GM21528 (cell line): ENCODE results near the gene KPNA1.
"Not testable (repeated sequence)": the region's sequence is repeated elsewhere in the genome, so short reads cannot be mapped to it uniquely, and the experiment has no call there.

ENCODE experiments used
- ATAC-seq: cut with Tn5 transposase; IDR thresholded peaks from one replicate; pipeline ENCODE4 v1.9.1; 2021; ENCODE audit warnings: mild to moderate bottlenecking, moderate library complexity; ENCODE audit not compliant: unreplicated experiment, low FRiP score

KPNA1 gene

DNA sequence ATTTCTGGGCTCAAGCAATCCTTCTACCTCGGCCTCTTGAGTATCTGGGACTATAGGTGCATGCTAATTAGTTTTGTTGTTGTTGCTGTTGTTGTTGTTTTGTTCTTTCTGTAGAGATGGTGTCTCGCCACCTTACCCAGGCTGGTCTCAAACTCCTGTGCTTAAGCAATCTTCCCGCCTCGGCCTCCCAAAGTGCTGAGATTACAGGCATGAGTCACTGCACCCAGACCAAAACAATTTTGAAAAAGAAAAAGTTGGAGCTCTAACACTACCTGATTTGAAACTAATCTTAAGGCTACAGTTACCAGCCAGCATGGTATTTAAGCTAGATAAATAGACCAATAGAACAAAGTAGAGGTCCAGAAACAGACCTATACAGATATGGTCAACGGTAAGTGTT lies 29.8 kb downstream of the KPNA1 start:
- ATAC-seq, result no peak

DNA sequence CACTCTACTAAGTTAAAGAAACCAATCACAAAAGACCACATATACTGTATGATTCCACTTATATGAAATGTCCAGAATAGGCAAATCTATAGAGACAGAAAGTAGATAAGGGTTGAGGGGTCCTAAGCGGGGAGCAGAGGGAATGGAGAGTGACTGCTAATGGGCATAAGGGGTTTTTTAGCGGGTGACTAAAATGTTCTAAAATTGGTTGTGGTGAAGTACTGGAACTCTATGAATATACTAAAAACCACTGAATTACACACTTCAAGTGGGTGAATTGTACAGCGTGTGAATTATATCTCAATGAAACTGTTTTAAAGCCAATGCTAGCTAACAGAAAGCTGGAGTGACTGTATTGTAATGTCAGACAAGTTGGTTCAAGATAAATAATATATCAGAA lies 33.3 kb downstream of the KPNA1 start:
- no peak for ATAC-seq

DNA sequence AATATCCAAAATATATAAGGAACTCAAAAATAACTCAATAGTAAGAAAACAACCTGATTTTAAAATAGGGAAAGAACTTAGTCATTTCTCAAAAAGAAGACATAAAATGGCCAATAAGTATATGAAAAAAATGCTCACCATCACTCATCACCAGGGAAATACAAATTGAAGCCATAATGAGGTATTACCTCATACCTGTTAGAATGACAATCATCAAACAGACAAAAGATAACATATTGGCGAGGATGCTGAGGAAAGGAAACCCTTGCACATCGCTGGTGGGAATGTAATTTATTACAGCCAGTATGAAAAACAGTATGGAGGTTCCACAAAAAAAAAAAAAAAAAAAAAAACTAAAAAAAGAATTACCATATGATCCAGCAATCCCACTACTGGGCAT lies 38.2 kb downstream of the KPNA1 start:
- no peak for ATAC-seq

DNA sequence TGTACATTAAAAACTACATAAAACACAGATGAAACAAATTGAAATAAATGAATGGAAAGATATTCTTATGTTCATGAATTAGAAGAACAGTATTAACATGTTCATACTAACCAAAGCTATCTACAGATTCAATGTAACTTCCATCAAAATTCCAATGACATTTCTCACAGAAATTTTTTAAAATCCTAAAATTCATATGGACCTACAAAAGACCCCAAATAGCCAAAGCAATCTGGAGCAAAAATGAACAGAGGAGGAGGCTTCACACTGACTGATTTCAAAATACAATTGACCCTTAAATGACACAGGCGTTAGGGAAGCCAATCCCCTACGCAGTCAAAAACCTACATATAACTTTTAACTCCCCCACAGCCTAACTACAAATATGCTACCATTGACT lies 39.4 kb downstream of the KPNA1 start:
- no peak for ATAC-seq

DNA sequence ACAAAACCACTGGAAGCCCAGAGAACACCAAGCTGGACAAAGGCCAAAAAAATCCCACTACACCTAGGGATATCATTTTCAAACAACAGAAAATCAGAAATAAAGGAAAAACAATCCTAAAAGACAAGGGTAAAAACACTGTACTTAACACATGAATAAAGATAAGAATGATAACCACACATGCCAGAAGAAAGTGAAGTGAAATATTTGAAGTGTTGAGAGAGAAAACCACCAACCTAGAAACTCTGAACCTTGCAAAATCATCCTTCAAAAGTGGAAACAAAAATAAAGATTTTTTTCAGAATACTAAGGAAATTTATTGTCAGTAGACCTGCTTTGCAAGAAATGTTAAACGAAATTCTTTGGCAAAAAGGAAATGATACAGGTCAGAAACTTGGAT lies 45.1 kb downstream of the KPNA1 start:
- no peak for ATAC-seq

DNA sequence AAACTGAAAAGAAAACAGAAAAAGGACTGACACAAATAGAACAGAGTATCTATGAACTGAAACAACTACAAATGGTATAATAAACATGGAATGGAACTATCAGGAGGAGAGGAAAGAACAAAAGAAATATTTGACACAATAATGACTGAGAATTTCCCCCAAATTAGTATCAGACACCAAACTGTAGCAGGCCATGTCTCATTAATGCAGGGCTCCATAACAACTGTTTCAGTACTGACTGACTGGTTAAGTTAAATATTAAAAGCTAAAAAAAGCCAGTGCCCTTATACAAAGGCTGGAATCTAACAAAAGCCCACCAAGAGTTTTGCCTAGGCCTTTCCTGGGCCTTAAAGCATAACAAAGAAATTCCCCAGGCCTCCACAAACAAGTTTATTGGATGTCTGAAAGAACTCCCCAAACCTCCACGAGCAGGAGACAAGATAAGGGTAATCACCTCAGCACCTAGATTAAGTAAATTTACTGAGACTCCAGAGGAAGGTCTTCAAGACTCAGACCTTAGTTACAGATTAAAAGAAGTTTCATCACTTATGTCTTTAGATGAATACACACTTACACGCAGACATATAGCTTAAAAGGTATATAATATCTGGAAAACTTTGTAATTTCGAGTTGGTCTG lies 45.7 kb downstream of the KPNA1 start:
- ATAC-seq, result peak; percentile 63

DNA sequence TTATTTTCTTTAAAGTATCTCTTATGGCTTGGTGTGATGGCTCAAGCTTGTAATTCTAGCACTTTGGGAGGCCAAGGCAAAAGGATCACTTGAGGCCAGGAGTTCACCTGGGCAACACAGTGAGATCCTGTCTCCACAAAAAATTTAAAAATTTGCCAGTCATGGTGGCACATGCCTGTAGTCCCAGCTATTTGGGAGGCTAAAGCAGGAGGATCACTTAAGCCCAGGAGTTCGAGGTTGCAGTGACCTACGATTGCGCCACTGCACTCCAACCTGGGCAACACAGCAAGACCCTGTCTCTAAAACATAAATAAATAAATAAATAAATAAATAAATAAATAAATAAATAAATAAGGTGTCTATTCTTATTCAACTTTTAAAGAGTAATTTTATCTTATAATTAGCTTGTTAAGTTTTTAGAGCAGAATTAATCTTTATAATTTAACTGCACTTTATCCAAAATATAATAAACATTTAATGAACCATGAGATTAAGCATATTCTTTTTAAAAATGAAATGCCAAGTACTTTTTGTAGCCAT lies 48.0 kb downstream of the KPNA1 start:
- no peak for ATAC-seq

DNA sequence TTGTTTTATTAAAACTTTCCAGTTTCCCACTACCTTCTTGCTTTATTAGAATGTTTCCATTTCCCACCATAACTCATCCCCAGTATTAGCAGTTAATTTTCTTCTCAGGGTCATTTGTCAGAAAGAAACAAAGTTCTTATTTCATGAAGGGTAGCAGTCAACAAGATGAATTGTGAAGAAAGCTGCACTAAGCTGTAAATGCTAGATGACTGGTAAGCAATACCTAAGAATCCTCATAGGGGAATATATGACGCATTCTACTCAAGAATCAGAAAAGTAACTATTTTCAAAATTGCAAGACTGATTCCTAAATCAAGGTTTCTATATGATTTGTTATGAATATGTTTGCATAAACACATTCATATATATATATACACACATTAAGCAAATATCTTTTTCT lies 50.1 kb downstream of the KPNA1 start:
- ATAC-seq, result no peak

DNA sequence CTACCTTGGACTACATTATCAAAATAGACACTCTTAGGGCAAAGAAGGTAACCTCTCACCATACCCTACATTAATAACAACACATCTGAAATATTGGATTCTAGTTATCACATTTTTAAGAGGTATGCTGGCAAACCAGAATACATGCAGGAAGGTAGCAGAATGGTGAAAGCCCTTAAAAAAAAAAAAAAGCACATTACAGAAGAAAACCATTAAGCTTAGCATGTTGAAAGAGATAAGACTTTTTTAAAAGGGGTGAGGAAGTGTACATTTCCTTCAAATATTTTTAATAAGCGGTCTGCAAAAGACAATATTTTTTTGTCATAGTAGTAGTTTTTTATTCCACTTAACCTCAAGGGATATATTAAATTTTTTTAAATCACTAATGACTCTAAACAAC lies 52.3 kb downstream of the KPNA1 start:
- no peak for ATAC-seq

DNA sequence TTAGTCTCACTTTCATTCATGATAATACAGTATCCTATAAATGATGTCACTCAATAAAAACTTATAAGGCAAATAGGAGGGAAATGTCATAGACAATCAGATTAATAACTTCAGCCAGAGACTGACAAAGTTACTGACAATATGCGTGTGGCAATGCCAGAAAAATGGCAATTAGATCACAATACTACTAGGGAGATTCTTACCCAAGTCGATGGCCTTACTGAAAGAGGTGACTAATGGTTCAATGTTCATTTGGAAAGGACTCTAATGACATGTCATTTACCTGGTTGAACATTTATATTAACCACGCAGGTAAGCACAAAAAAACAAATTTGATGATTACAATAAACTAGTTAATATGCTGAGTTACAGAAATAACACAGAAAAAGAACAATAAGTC lies 52.9 kb downstream of the KPNA1 start:
- ATAC-seq, result no peak

DNA sequence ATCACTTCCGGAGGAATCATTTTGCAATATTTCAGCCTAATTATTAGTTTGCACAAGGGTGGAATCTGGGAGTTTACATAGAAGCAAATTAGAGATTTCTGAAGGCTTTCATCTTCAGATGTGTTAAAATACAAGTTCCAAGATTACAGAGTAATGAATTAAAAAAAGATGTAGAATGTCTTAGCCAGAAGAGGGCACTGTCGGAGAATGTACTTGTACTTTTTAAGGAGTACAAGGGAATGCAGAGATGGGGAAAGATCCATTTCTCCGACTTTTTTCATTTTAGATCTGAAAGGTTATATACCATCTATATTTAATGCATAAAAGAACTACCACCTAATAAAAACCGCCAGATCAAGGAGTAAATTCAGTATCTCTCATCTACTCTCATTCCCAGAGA lies 55.7 kb downstream of the KPNA1 start:
- no peak for ATAC-seq

DNA sequence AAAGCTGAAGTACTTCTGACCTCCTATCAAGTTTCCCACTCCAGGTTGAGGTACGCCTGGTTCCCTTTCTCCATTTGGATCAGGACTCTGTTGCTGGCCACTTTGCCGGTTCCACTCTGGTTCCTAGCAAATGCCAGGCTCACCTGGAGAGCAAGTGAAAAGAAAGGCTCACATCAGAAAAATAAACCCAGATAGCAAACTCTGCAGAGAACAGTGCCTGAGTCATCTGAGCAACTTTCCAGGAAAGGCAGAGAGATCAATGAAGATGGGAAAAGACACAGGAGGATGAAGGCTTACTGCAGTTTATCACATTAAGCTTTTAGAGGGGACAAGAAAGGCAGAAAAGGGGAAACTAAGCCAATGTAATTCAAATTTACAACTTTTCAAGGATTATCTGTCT lies 57.0 kb downstream of the KPNA1 start:
- ATAC-seq, result no peak

DNA sequence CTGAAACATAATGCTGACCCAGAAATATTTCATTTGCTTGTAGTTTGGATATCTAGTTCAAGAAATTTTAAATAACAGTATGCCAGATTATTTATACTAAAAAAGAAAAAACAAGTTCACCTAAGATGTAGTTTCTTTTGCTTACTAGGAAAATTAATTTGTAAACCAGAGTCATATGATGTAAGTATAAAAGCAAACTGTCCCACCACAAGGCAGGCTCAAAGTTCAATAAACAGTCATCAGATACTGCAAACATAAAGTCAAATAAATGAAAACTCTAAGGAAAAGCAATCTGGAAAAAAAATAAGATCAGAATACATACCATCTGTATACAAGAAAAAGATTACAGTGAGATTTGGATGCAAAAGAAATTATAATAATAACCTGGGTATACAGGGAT lies 58.7 kb downstream of the KPNA1 start:
- no peak for ATAC-seq

DNA sequence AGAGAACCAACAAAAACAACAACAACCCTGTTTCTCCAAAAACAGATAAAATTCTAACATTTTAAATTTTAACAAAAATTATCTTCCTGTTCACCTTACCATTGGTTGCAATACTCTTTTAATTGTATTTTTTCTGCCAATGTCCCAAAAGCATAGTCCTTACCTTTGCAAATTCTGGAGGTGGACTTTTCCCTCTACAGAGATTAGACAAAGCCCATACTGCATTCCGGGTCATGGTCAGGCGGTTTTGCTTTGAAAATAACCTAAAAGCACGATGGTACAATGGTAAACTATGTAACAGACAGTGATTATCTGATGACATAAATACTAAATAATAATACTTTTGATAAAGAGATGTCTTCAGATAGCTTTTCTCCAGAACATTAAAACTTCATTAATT lies 63.4 kb downstream of the KPNA1 start:
- no peak for ATAC-seq

DNA sequence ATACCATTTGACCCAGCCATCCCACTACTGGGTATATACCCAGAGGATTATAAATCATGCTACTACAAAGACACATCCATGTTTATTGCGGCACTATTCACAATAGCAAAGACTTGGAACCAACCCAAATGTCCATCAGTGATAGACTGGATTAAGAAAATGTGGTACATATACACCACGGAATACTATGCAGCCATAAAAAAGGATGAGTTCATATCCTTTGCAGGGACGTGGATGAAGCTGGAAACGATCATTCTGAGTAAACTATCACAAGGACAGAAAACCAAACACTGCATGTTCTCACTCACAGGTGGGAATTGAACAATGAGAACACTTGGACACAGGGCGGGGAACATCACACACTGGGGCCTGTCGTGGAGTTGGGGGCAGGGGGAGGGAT lies 66.5 kb downstream of the KPNA1 start:
- not testable (repeated sequence) for ATAC-seq

DNA sequence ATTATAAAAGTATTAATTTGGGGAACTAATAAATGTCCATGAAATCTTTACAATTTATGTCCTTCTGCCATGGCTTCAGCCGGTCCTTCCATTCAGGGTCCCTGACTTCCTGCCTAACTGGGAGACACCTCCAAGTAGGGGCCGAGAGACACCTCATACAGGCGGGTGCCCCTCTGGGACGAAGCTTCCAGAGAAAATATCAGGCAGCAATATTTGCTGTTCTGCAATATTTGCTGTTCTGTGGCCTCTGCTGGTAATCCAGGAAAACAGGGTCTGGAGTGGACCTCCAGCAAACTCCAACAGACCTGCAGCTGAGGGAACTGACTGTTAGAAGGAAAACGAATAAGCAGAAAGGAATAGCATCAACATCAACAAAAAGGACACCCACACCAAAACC lies 70.2 kb downstream of the KPNA1 start:
- not testable (repeated sequence) for ATAC-seq

DNA sequence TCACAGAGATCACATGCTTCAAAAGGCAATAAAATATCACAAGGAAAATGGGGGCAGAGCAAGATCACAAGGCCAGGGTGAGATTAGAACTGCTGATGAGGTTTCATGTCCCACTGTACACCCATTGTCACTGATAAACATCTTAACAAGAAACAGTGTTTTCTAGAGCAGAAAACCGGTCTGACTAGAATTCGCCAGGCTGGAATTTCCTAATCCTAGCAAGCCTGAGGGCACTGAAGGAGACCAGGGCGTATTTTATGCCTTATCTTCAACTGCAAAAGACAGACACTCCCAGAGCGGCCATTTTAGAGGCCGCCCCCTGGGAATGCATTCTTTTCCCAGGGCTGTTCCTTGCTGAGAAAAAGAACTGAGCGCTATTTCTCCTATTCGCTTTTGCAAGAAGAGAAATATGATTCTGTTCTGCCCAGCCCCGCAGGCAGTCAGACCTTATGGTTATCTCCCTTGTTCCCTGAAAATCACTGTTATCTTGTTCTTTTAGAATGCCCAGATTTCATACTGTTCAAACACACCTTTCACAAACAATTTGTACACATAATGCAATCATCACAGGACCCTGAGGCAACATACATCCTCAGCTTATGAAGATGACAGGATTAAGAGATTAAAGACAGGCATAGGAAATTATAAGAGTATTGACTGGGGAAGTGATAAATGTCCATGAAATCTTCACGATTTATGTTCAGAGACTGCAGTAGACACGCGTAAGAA lies 70.8 kb downstream of the KPNA1 start:
- not testable (repeated sequence) for ATAC-seq

DNA sequence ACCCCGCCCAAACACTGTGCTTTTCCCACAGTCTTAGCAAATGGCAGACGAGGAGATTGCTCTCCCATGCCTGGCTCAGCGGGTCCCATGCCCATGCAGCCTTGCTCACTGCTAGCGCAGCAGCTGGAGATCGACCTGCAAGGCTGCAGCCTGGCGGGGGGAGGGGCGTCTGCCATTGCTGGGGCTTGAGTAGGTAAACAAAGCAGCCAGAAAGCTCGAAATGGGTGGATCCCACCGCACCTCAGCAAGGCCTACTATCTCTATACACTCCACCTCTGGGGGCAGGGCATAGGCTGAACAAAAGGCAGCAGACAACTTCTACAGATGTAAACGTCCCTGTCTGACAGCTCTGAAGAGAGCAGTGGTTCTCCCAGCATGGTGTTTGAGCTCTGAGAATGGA lies 71.6 kb downstream of the KPNA1 start:
- ATAC-seq, result no peak

DNA sequence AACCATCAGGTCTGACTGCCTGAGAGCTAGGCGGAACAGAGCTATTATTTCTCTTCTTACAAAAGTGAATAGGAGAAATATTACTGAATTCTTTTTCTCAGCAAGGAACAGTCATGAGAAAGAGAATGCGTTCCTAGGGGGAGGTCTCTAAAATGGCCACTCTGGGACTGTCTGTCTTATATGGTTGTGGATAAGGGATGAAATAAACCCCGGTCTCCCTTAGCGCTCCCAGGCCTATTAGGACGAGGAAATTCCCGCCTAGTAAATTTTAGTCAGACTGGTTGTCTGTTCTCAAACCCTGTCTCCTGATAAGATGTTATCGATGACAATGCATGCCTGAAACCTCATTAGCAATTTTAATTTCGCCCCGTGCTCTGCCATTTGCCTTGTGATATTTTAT lies 78.8 kb downstream of the KPNA1 start:
- ATAC-seq, result no peak

DNA sequence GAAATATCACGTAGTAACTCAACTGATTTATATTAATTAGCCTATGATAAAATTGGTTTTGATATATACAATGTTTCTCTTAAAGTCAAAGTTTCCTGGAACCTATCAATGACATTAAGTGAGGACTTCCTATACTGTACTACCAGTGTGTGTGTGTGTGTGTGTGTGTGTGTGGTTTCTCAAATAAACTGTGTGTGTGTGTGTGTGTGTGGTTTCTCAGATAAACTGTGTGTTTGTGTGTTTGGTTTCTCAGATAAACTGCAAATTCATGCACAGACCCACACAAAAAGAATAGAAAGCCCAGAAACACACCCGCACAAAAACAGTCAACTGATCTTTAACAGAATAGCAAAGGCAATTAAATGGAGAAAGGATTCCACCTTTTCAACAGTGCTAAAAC lies 84.4 kb downstream of the KPNA1 start:
- ATAC-seq, result no peak

DNA sequence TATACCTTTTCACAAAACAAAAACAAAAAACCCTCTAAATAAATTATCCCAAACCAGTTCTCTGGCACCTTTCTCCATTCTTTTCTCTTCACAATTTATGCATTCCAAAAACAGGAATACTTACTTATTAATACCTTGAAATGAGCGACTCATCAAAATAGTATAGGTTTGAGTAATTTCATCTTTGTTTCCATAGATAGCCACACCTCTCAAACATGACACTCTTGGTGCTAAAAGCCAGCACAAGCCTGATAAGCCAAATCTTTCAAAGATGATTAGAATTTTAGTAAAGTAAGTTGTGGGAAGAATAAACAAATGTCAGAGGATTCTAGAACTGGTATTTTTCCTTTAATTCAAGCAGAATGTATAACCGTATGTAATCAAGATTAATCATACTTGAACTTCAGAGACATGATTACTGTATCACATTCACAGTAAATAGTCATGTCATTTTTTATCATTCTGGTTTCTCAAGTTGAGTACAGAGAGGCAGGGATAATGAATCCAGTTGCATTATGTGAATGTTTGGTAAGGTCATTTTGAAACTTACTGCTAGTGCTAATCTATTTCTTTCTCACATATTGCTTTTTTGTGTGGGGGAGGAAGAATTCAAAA lies 86.8 kb downstream of the KPNA1 start:
- ATAC-seq, result no peak

DNA sequence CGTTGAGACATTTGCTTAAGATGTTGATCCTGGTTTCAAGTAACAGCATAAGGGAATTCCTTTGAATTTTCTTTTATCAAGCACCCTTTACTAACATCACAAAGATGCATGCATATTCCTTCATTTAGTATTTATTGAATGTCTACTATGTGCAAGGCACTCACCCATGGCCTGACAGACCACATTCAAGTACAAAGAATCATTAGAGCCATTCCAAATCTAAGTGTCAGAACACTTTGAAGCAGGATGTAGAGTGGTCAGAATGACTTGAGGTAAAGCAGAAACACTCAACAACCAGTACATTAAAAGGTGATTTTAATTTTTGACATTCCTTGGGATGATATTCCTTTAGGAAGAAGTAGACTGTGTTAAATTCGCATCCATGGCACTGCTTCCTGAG lies 92.9 kb downstream of the KPNA1 start:
- ATAC-seq, result no peak
